ENCODE results near the gene TMEM245.

TMEM245 gene

GRCh38 chr9:109149089-109149488, 29.3 kb upstream of the TMEM245 start:
- TF ChIP-seq GATA2 (IDR thresholded peaks at IDR 0.05; ENCODE audit: low read depth, low read length) (no peak), GATA3 (IDR thresholded peaks at IDR 0.05; ENCODE audit: low read depth, low read length) (no peak)

- TF ChIP-seq GATA2 (IDR thresholded peaks at IDR 0.05; ENCODE audit: low read depth, low read length) (no peak), GATA3 (IDR thresholded peaks at IDR 0.05; ENCODE audit: low read depth, low read length) (no peak)
These were observed 25.3 kb upstream of the TMEM245 start for GRCh38 chr9:109145051-109145450.

GRCh38 chr9:109143881-109144562, 24.3 kb upstream of the TMEM245 start:
- TF ChIP-seq GATA2 (IDR thresholded peaks at IDR 0.05; ENCODE audit: low read depth, low read length) (no peak), GATA3 (IDR thresholded peaks at IDR 0.05; ENCODE audit: low read depth, low read length) (no peak)

GRCh38 chr9:109141375-109141774, 21.6 kb upstream of the TMEM245 start:
- TF ChIP-seq GATA3 (IDR thresholded peaks at IDR 0.05; ENCODE audit: low read depth, low read length) (no peak), GATA2 (IDR thresholded peaks at IDR 0.05; ENCODE audit: low read depth, low read length) (no peak)

- TF ChIP-seq GATA3 (IDR thresholded peaks at IDR 0.05; ENCODE audit: low read depth, low read length) (no peak), GATA2 (IDR thresholded peaks at IDR 0.05; ENCODE audit: low read depth, low read length) (no peak)
These were observed 20.1 kb upstream of the TMEM245 start for GRCh38 chr9:109139851-109140250.

GRCh38 chr9:109138421-109138820, 18.7 kb upstream of the TMEM245 start:
- TF ChIP-seq GATA3 (IDR thresholded peaks at IDR 0.05; ENCODE audit: low read depth, low read length) = no peak
- no peak for TF ChIP-seq GATA2 (IDR thresholded peaks at IDR 0.05; ENCODE audit: low read depth, low read length)

GRCh38 chr9:109134167-109134578, 14.4 kb upstream of the TMEM245 start:
- TF ChIP-seq GATA2 (IDR thresholded peaks at IDR 0.05; ENCODE audit: low read depth, low read length) (no peak), GATA3 (IDR thresholded peaks at IDR 0.05; ENCODE audit: low read depth, low read length) (no peak)

GRCh38 chr9:109133533-109133932, 13.8 kb upstream of the TMEM245 start:
- TF ChIP-seq GATA2 (IDR thresholded peaks at IDR 0.05; ENCODE audit: low read depth, low read length) (no peak), GATA3 (IDR thresholded peaks at IDR 0.05; ENCODE audit: low read depth, low read length) (no peak)

- no peak for TF ChIP-seq GATA2 (IDR thresholded peaks at IDR 0.05; ENCODE audit: low read depth, low read length)
- TF ChIP-seq GATA3 (IDR thresholded peaks at IDR 0.05; ENCODE audit: low read depth, low read length) = no peak
These were observed 12.8 kb upstream of the TMEM245 start for GRCh38 chr9:109132567-109133021.

GRCh38 chr9:109129470-109130197, 9.9 kb upstream of the TMEM245 start:
- no peak for TF ChIP-seq GATA3 (IDR thresholded peaks at IDR 0.05; ENCODE audit: low read depth, low read length)
- no peak for TF ChIP-seq GATA2 (IDR thresholded peaks at IDR 0.05; ENCODE audit: low read depth, low read length)

- TF ChIP-seq GATA2 (IDR thresholded peaks at IDR 0.05; ENCODE audit: low read depth, low read length) (no peak), GATA3 (IDR thresholded peaks at IDR 0.05; ENCODE audit: low read depth, low read length) (no peak)
These were observed 4.4 kb upstream of the TMEM245 start for GRCh38 chr9:109124121-109124520.

- no peak for TF ChIP-seq GATA3 (IDR thresholded peaks at IDR 0.05; ENCODE audit: low read depth, low read length)
- TF ChIP-seq GATA2 (IDR thresholded peaks at IDR 0.05; ENCODE audit: low read depth, low read length) = no peak
These were observed 3.2 kb upstream of the TMEM245 start for GRCh38 chr9:109122726-109123621.

- TF ChIP-seq GATA2 (IDR thresholded peaks at IDR 0.05; ENCODE audit: low read depth, low read length) (no peak), GATA3 (IDR thresholded peaks at IDR 0.05; ENCODE audit: low read depth, low read length) (no peak)
These were observed 1.6 kb upstream of the TMEM245 start for GRCh38 chr9:109121232-109121796.

Measured in SH-SY5Y (cell line).